ENCODE results near the gene CHAD. TPM values are rescaled to one million over a fixed set of nuclear protein-coding genes. Genes with fewer than 3 reads are reported as not detected.

CHAD gene
- total and polyA plus RNA-seq, 2 experiments from 2014 or later: 2.5 TPM; not detected in 1

- Histone ChIP-seq H3K9me3 (ENCODE audit: low read depth) (no peaks in the 10 kb centered on the region), H3K27ac (no peak overlapping the region), H3K27me3 (peaks cover 19% of the 10 kb centered on the region), H3K4me3 (no peak overlapping the region), H3K4me1 (ENCODE audit: low read depth) (no peaks in the 10 kb centered on the region), H3K36me3 (peaks cover 15% of the 10 kb centered on the region)
- no peak for TF ChIP-seq CTCF (IDR thresholded peaks at IDR 0.05; ENCODE audit: low read depth, low read length)
- DNase-seq (ENCODE audit: low read depth in 1 of 2, low spot score in 1 of 2): no peak
Measured at GRCh38 chr17:50464121-50464520, 4.6 kb downstream of the CHAD start.

GRCh38 chr17:50462446-50462845 is 6.2 kb downstream of the CHAD start:
- no peaks in the 10 kb centered on the region for H3K4me1 ChIP-seq (ENCODE audit: low read depth)
- DNase-seq (ENCODE audit: low read depth in 1 of 2, low spot score in 1 of 2): no peak
- no peak for TF ChIP-seq CTCF (IDR thresholded peaks at IDR 0.05; ENCODE audit: low read depth, low read length)
- peaks cover 15% of the 10 kb centered on the region for H3K36me3 ChIP-seq
- H3K9me3 ChIP-seq (ENCODE audit: low read depth): no peaks in the 10 kb centered on the region
- peaks cover 2% of the 10 kb centered on the region for H3K27me3 ChIP-seq
- H3K4me3 ChIP-seq: no peak overlapping the region
- H3K27ac ChIP-seq: no peak overlapping the region

- no peak overlapping the region for H3K27ac ChIP-seq
- peaks cover 15% of the 10 kb centered on the region for H3K36me3 ChIP-seq
- no peaks in the 10 kb centered on the region for H3K27me3 ChIP-seq
- no peak overlapping the region for H3K4me3 ChIP-seq
- DNase-seq (ENCODE audit: low read depth in 1 of 2, low spot score in 1 of 2): no peak
- no peaks in the 10 kb centered on the region for H3K9me3 ChIP-seq (ENCODE audit: low read depth)
- H3K4me1 ChIP-seq (ENCODE audit: low read depth): no peaks in the 10 kb centered on the region
- no peak for TF ChIP-seq CTCF (IDR thresholded peaks at IDR 0.05; ENCODE audit: low read depth, low read length)
Measured at GRCh38 chr17:50461550-50462132, 7.0 kb downstream of the CHAD start.

GRCh38 chr17:50460831-50461526 is 7.7 kb downstream of the CHAD start:
- peaks cover 15% of the 10 kb centered on the region for H3K36me3 ChIP-seq
- no peaks in the 10 kb centered on the region for H3K27me3 ChIP-seq
- no peak for TF ChIP-seq CTCF (IDR thresholded peaks at IDR 0.05; ENCODE audit: low read depth, low read length)
- H3K4me1 ChIP-seq (ENCODE audit: low read depth): no peaks in the 10 kb centered on the region
- no peak overlapping the region for H3K27ac ChIP-seq
- H3K4me3 ChIP-seq: no peak overlapping the region
- no peaks in the 10 kb centered on the region for H3K9me3 ChIP-seq (ENCODE audit: low read depth)
- DNase-seq (ENCODE audit: low read depth in 1 of 2, low spot score in 1 of 2): no peak

GRCh38 chr17:50459756-50460155 is 8.9 kb downstream of the CHAD start:
- no peak for TF ChIP-seq CTCF (IDR thresholded peaks at IDR 0.05; ENCODE audit: low read depth, low read length)
- Histone ChIP-seq H3K4me3 (no peak overlapping the region), H3K9me3 (ENCODE audit: low read depth) (no peaks in the 10 kb centered on the region), H3K27me3 (no peaks in the 10 kb centered on the region), H3K36me3 (peaks cover 13% of the 10 kb centered on the region), H3K27ac (no peak overlapping the region), H3K4me1 (ENCODE audit: low read depth) (no peaks in the 10 kb centered on the region)
- DNase-seq (ENCODE audit: low read depth in 1 of 2, low spot score in 1 of 2): no peak
